GM06990 (cell line): ENCODE results near the gene POFUT1.
"Not testable (repeated sequence)": the region's sequence is repeated elsewhere in the genome, so short reads cannot be mapped to it uniquely, and the experiment has no call there.

ENCODE experiments used
- DNase-seq: peaks from one replicate; pipeline ENCODE4 v3.0.0-alpha.2; 2011; ENCODE audit not compliant: insufficient read length; ENCODE audit errors: extremely low read depth
- H3K27me3 ChIP-seq: replicated peaks from 2 replicates; pipeline ENCODE4 v1.6.0; 2011; ENCODE audit warnings: low read length; ENCODE audit not compliant: control insufficient read depth, insufficient read depth
- H3K36me3 ChIP-seq: 2 replicates; pipeline ENCODE4 v1.5.1; 2011; ENCODE audit warnings: low read length; ENCODE audit not compliant: control insufficient read depth, insufficient read depth
- H3K4me3 ChIP-seq: replicated peaks from 2 replicates; pipeline ENCODE4 v1.5.1; 2011; ENCODE audit warnings: low read depth, mild to moderate bottlenecking, control low read depth, low read length
- CTCF ChIP-seq: IDR thresholded peaks from 2 replicates; pipeline ENCODE4 v1.5.1; 2011; ENCODE audit warnings: low read length, control low read depth, mild to moderate bottlenecking, inconsistent platforms; ENCODE audit not compliant: insufficient read depth, poor library complexity, severe bottlenecking

Gene POFUT1

GRCh38 chr20:32241807-32242206 lies 34.1 kb downstream of the POFUT1 start:
- no peak for TF ChIP-seq CTCF
- H3K36me3 ChIP-seq = peaks cover 3% of the 10 kb centered on the region

DNA sequence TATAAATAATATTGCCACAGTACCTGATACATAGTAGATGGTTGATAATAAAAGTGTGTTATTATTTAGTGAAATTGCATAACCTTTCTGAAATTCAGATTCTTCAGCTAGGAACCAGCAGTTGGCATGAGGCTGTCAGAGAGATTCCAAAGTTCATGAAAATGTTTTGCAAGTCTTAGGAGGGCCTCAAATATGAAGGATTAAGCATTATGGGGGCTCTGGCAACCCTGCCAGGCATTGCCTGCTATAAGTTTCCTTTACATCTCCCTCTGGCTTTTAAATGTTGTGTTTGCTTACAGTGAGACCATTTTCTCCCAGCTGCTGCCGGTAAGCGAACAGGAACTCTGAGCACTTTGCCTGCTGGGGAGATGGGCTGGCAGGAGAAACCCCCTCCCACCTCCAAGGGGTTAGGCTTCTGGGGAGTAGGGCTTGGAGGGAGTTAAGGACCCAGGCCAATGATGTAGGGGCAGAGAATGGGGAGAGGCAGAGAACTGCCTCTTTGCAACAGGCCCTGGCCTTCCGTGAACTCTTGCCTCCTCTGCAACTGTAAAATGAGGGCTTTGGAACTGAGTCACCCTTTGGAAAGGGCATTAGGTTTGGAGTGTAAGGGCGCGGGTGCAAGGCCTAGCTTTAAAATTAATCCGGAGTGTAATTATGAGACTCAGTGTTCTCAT lies 36.6 kb downstream of the POFUT1 start:
- Histone ChIP-seq H3K27me3 (no peaks in the 10 kb centered on the region), H3K4me3 (no peak overlapping the region), H3K36me3 (no peaks in the 10 kb centered on the region)
- DNase-seq = no peak
- TF ChIP-seq CTCF = no peak

More at GRCh38 chr20:32241807-32242206, 34.1 kb downstream of the POFUT1 start:
- no peak for DNase-seq
- Histone ChIP-seq H3K27me3 (no peaks in the 10 kb centered on the region), H3K4me3 (no peak overlapping the region)

DNA sequence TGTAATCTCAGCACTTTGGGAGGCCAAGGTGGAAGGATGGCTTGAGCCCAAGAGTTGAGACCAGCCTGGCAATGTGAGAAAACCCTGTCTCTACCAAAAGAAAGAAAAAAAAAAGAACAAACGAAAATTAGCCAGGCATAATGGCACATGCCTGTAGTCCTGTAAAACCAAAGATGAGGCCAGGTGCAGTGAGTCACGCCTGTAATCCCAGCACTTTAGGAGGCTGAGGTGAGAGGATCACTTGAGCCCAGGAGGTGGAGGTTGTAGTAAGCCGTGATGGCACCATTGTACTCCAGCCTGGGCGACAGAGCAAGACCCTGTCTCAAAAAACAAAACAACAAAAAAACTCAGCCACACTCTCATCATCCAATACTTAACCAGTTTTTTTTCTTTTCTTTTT lies 37.3 kb downstream of the POFUT1 start:
- TF ChIP-seq CTCF = no peak
- Histone ChIP-seq H3K4me3 (no peak overlapping the region), H3K27me3 (no peaks in the 10 kb centered on the region), H3K36me3 (no peaks in the 10 kb centered on the region)
- DNase-seq = no peak

- not testable (repeated sequence) for DNase-seq, H3K27me3 ChIP-seq, H3K36me3 ChIP-seq, H3K4me3 ChIP-seq
Measured at GRCh38 chr20:32246208-32246607, 38.5 kb downstream of the POFUT1 start.

DNA sequence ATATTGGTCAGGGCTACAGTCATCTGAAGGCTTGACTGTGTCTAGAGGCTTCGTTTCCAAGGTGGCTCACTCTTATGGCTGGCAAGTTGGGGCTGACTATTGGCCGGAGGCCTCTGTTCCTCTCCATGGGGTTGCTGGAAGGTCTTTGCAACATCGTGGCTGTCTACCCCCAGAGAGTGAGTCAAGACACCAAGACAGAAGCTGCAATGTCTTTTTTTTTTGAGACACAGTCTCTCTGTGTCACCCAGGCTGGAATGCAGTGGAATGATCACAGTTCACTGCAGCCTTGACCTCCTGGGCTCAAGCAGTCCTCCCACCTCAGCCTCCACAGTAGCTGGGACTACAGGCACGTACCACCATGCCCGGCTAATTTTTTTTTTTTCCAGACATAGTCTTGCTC lies 40.4 kb downstream of the POFUT1 start:
- Histone ChIP-seq H3K27me3 (no peaks in the 10 kb centered on the region), H3K36me3 (no peaks in the 10 kb centered on the region), H3K4me3 (no peak overlapping the region)
- no peak for DNase-seq
- TF ChIP-seq CTCF = no peak

GRCh38 chr20:32249030-32249738 lies 41.5 kb downstream of the POFUT1 start:
- Histone ChIP-seq H3K36me3 (no peaks in the 10 kb centered on the region), H3K27me3 (no peaks in the 10 kb centered on the region), H3K4me3 (no peak overlapping the region)
- DNase-seq = no peak
- no peak for TF ChIP-seq CTCF
